SU-DHL-6 (cell line): ENCODE data around the gene WDR82.

Experiments
- EZH2phosphoT487 ChIP-seq: fragments of 200-600 bp; sonication (generic), shearing (Covaris generic); conservative IDR thresholded peaks from 2 replicates; pipeline ENCODE4 v1.6.1; 2018; ENCODE audit warnings: mild to moderate bottlenecking, antibody characterized with exemption, low read length, moderate library complexity, mixed read lengths
- TF ChIP-seq, protein P1 (sequence below): fragments of 200-600 bp; sonication (generic); IDR thresholded peaks from one replicate; pipeline ENCODE4 v1.5.1; 2017; ENCODE audit warnings: antibody characterized with exemption, mild to moderate bottlenecking, low read length, moderate library complexity; ENCODE audit not compliant: insufficient read depth, poor library complexity, severe bottlenecking

DNA sequence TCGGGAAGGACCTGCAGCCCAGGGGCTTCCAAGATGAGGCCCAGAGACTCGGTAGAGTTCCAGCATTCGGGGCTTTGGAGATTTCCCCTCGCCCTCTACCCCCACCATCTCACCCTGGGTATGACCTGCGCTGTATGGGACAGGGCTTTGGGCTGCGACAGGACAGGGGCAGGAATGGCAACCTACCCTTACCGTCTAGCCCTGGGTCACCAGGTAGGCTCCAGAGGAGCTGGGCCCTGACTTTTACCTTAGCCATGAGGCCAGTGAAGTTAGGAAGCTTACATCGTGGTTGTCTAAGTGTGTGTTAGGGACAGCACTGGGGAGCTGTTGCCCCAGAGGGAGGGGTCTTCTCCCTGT, 32.2 kb downstream of the WDR82 start:
- TF ChIP-seq, protein P1, sequence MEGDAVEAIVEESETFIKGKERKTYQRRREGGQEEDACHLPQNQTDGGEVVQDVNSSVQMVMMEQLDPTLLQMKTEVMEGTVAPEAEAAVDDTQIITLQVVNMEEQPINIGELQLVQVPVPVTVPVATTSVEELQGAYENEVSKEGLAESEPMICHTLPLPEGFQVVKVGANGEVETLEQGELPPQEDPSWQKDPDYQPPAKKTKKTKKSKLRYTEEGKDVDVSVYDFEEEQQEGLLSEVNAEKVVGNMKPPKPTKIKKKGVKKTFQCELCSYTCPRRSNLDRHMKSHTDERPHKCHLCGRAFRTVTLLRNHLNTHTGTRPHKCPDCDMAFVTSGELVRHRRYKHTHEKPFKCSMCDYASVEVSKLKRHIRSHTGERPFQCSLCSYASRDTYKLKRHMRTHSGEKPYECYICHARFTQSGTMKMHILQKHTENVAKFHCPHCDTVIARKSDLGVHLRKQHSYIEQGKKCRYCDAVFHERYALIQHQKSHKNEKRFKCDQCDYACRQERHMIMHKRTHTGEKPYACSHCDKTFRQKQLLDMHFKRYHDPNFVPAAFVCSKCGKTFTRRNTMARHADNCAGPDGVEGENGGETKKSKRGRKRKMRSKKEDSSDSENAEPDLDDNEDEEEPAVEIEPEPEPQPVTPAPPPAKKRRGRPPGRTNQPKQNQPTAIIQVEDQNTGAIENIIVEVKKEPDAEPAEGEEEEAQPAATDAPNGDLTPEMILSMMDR = no peak
- TF ChIP-seq EZH2phosphoT487 = no peak
